H9 (cell line): ENCODE measurements around the gene ICE2. TPM values are rescaled to one million over a fixed set of nuclear protein-coding genes. Genes with fewer than 3 reads are reported as not detected.

Experiments used
- DNase-seq: peaks from one replicate; pipeline ENCODE4 v3.0.0-alpha.2; 2017
- H2AFZ ChIP-seq: one replicate; pipeline ENCODE4 v1.6.1; 2013; ENCODE audit warnings: mild to moderate bottlenecking, low read length, control low read depth, moderate library complexity
- H2AK5ac ChIP-seq: 2 replicates; pipeline ENCODE4 v1.6.1; 2013; ENCODE audit warnings: low read length, control low read depth, mixed read lengths; ENCODE audit not compliant: insufficient read length
- H2BK120ac ChIP-seq: one replicate; pipeline ENCODE4 v1.6.1; 2013; ENCODE audit warnings: low read depth, mild to moderate bottlenecking, low read length, control low read depth, inconsistent platforms; ENCODE audit not compliant: poor library complexity, severe bottlenecking
- H2BK12ac ChIP-seq: 2 replicates; pipeline ENCODE4 v1.6.1; 2013; ENCODE audit warnings: low read length, control low read depth, mixed read lengths, low read depth; ENCODE audit not compliant: insufficient read length
- H2BK15ac ChIP-seq: 2 replicates; pipeline ENCODE4 v1.6.1; 2013; ENCODE audit warnings: low read depth, low read length, control low read depth
- H2BK20ac ChIP-seq: one replicate; pipeline ENCODE4 v1.6.1; 2013; ENCODE audit warnings: low read depth, mild to moderate bottlenecking, low read length, control low read depth, inconsistent platforms; ENCODE audit not compliant: poor library complexity, severe bottlenecking
- H2BK5ac ChIP-seq: 2 replicates; pipeline ENCODE4 v1.6.1; 2013; ENCODE audit warnings: low read length, control low read depth, mixed read lengths; ENCODE audit not compliant: insufficient read length
- H3K14ac ChIP-seq: 2 replicates; pipeline ENCODE4 v1.6.1; 2013; ENCODE audit warnings: low read length, control low read depth; ENCODE audit not compliant: insufficient read depth
- H3K18ac ChIP-seq: 2 replicates; pipeline ENCODE4 v1.6.1; 2013; ENCODE audit warnings: low read depth, mild to moderate bottlenecking, mixed read lengths, low read length, control low read depth; ENCODE audit not compliant: insufficient read length
- H3K23ac ChIP-seq: 2 replicates; pipeline ENCODE4 v1.6.1; 2013; ENCODE audit warnings: low read length, control low read depth, mixed read lengths, low read depth; ENCODE audit not compliant: insufficient read length
- H3K23me2 ChIP-seq: 2 replicates; pipeline ENCODE4 v1.6.1; 2013; ENCODE audit warnings: low read depth, mild to moderate bottlenecking, mixed read lengths, low read length, control low read depth; ENCODE audit not compliant: insufficient read length, poor library complexity, severe bottlenecking
- H3K27ac ChIP-seq: 2 replicates; pipeline ENCODE4 v1.5.1; 2013; ENCODE audit warnings: low read length, control low read depth, mixed read lengths, low read depth; ENCODE audit not compliant: insufficient read length
- H3K27me3 ChIP-seq: 2 replicates; pipeline ENCODE4 v1.6.1; 2013; ENCODE audit warnings: low read length, control low read depth, inconsistent platforms; ENCODE audit not compliant: insufficient read depth
- H3K4ac ChIP-seq: 2 replicates; pipeline ENCODE4 v1.6.1; 2013; ENCODE audit warnings: low read depth, mild to moderate bottlenecking, control low read depth, inconsistent platforms, low read length, moderate library complexity
- H3K4me1 ChIP-seq: 2 replicates; pipeline ENCODE4 v1.6.1; 2013; ENCODE audit warnings: low read length, control low read depth, inconsistent platforms; ENCODE audit not compliant: insufficient read depth
- H3K4me2 ChIP-seq: 2 replicates; pipeline ENCODE4 v1.6.1; 2013; ENCODE audit warnings: low read length, control low read depth, mixed read lengths; ENCODE audit not compliant: insufficient read length, insufficient read depth
- H3K56ac ChIP-seq: 2 replicates; pipeline ENCODE4 v1.6.1; 2013; ENCODE audit warnings: low read depth, mild to moderate bottlenecking, mixed read lengths, low read length, control low read depth; ENCODE audit not compliant: insufficient read length
- H3K79me1 ChIP-seq: 2 replicates; pipeline ENCODE4 v1.6.1; 2013; ENCODE audit warnings: low read depth, mild to moderate bottlenecking, moderate library complexity, low read length, control low read depth, inconsistent platforms; ENCODE audit not compliant: insufficient read depth, poor library complexity, severe bottlenecking
- H3K79me2 ChIP-seq: 2 replicates; pipeline ENCODE4 v1.6.1; 2013; ENCODE audit warnings: low read length, control low read depth, inconsistent platforms; ENCODE audit not compliant: insufficient read depth
- H3K9ac ChIP-seq: 2 replicates; pipeline ENCODE4 v1.6.1; 2013; ENCODE audit warnings: low read length, control low read depth, mixed read lengths; ENCODE audit not compliant: insufficient read length; ENCODE audit errors: extremely low read depth
- H3K9me3 ChIP-seq: one replicate; pipeline ENCODE4 v1.6.1; 2013; ENCODE audit warnings: low read depth, low read length, inconsistent platforms; ENCODE audit not compliant: control insufficient read depth
- H3T11ph ChIP-seq: one replicate; pipeline ENCODE4 v1.6.1; 2013; ENCODE audit warnings: mild to moderate bottlenecking, low read length, control low read depth, inconsistent platforms
- H4K20me1 ChIP-seq: one replicate; pipeline ENCODE4 v1.6.1; 2013; ENCODE audit not compliant: control insufficient read depth, insufficient read length, insufficient read depth
- H4K5ac ChIP-seq: 2 replicates; pipeline ENCODE4 v1.6.1; 2013; ENCODE audit warnings: low read depth, mild to moderate bottlenecking, mixed read lengths, low read length, control low read depth; ENCODE audit not compliant: insufficient read length
- H4K8ac ChIP-seq: replicated peaks from 2 replicates; pipeline ENCODE4 v1.6.1; 2013; ENCODE audit warnings: low read length, control low read depth, mixed read lengths, low read depth; ENCODE audit not compliant: insufficient read length
- H4K91ac ChIP-seq: 2 replicates; pipeline ENCODE4 v1.6.1; 2013; ENCODE audit warnings: low read depth, mild to moderate bottlenecking, moderate library complexity, mixed read lengths, low read length, control low read depth; ENCODE audit not compliant: insufficient read length
- H3K27ac Mint-ChIP-seq, 3 experiments: 2 replicates in 2 of 3; 3 replicates in 1 of 3; pipeline ENCODE4 v1.8.0; 2020 to 2021; ENCODE audit warnings: mixed read lengths in 3 of 3, mild to moderate bottlenecking in 1 of 3, moderate library complexity in 1 of 3
- H3K27me3 Mint-ChIP-seq: 2 replicates; pipeline ENCODE4 v1.8.0; 2021; ENCODE audit warnings: low read depth, mild to moderate bottlenecking, moderate library complexity, mixed read lengths
- H3K36me3 Mint-ChIP-seq, 3 experiments: 2 replicates in 2 of 3; 3 replicates in 1 of 3; pipeline ENCODE4 v1.8.0; 2020 to 2021; ENCODE audit warnings: low read depth in 3 of 3, mixed read lengths in 3 of 3; ENCODE audit not compliant: insufficient read depth in 1 of 3
- H3K4me1 Mint-ChIP-seq, 2 experiments: 2 replicates each; pipeline ENCODE4 v1.8.0; 2020; ENCODE audit warnings: mixed read lengths in 2 of 2
- H3K4me3 Mint-ChIP-seq, 2 experiments: 2 replicates in 1 of 2; 3 replicates in 1 of 2; pipeline ENCODE4 v1.8.0; 2020 to 2021; ENCODE audit warnings: mild to moderate bottlenecking in 2 of 2, mixed read lengths in 2 of 2, moderate library complexity in 1 of 2
- H3K9me3 Mint-ChIP-seq, 2 experiments: 2 replicates in 1 of 2; 3 replicates in 1 of 2; pipeline ENCODE4 v1.8.0; 2020; ENCODE audit warnings: mild to moderate bottlenecking in 2 of 2, mixed read lengths in 2 of 2, moderate library complexity in 1 of 2
- WGBS: extraction: QIAGEN DNeasy Blood & Tissue Kit; methylation state at CpG from one replicate; pipeline ENCODE4 v1.1.7; 2013; ENCODE audit warnings: missing lambda C conversion rate, low lambda C conversion rate, mixed read lengths; ENCODE audit not compliant: insufficient read length; ENCODE audit errors: extremely low coverage; 5-methylcytosine and 5-hydroxymethylcytosine counted together
- total RNA-seq: library from RNA; stranded (reverse); gene quantifications from 2 replicates; pipeline ENCODE4 v1.2.1, GENCODE V29; 2021
- TF ChIP-seq, protein P1 (sequence below): fragments of 200-600 bp; sonication (generic); conservative IDR thresholded peaks from 3 replicates; pipeline ENCODE4 v1.8.0; 2021; ENCODE audit warnings: antibody characterized with exemption, mild to moderate bottlenecking

ICE2 gene
- total RNA-seq, 1 experiment from 2014 or later: 76.3 TPM

DNA sequence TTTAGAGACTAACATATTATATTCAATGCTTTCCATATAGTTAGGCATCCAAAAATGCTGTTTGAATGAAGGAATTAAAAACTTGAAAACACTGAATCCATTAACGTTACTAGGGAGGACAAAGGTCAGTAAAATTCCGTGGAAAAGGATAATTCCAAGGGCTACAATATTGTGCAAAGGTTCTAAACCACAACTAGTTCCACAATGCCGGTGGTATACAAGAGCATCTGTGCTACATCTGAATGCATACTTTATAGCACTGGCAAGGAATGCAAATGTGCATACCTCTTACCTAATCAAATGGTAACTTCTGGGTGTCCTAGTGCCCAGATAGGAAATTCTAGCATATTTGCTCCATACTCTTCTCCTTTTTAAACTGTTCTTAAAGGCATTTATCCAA is 2.2 kb downstream of the ICE2 start:
- Histone ChIP-seq H3T11ph (no peak overlapping the region), H2BK15ac (no peak overlapping the region), H4K91ac (no peak overlapping the region), H3K79me2 (peaks cover 4% of the 10 kb centered on the region; the same call in 1 of the 2 replicates), H2BK120ac (no peak overlapping the region), H3K14ac (no peak overlapping the region), H3K18ac (no peak overlapping the region), H3K9me3 (no peaks in the 10 kb centered on the region), H3K27ac (no peak overlapping the region), H2BK12ac (no peak overlapping the region), H3K27me3 (no peaks in the 10 kb centered on the region), H4K8ac (no peak overlapping the region), H3K56ac (no peak overlapping the region), H3K4me2 (no peak overlapping the region), H3K4ac (no peak overlapping the region), H3K9ac (no peak overlapping the region), H3K23me2 (peaks cover 11% of the 10 kb centered on the region), H4K5ac (no peak overlapping the region), H3K4me1 (no peaks in the 10 kb centered on the region; the same call in 1 of the 2 replicates), H3K23ac (no peak overlapping the region), H2BK5ac (no peak overlapping the region), H3K79me1 (peaks cover 3% of the 10 kb centered on the region), H4K20me1 (no peaks in the 10 kb centered on the region), H2BK20ac (no peak overlapping the region), H2AFZ (no peak overlapping the region), H2AK5ac (no peak overlapping the region)
- DNase-seq: no peak
- Mint-ChIP-seq H3K4me3 (no peak overlapping the region), H3K27me3 (no peaks in the 10 kb centered on the region), H3K9me3 (no peaks in the 10 kb centered on the region), H3K36me3 (peaks cover 5 to 29% (median 28%) of the 10 kb centered on the region in 3 experiments; a peak in 6 of 7 replicates), H3K27ac (no peak overlapping the region), H3K4me1 (peaks cover 22 to 27% of the 10 kb centered on the region in 2 experiments)
- TF ChIP-seq, protein P1, sequence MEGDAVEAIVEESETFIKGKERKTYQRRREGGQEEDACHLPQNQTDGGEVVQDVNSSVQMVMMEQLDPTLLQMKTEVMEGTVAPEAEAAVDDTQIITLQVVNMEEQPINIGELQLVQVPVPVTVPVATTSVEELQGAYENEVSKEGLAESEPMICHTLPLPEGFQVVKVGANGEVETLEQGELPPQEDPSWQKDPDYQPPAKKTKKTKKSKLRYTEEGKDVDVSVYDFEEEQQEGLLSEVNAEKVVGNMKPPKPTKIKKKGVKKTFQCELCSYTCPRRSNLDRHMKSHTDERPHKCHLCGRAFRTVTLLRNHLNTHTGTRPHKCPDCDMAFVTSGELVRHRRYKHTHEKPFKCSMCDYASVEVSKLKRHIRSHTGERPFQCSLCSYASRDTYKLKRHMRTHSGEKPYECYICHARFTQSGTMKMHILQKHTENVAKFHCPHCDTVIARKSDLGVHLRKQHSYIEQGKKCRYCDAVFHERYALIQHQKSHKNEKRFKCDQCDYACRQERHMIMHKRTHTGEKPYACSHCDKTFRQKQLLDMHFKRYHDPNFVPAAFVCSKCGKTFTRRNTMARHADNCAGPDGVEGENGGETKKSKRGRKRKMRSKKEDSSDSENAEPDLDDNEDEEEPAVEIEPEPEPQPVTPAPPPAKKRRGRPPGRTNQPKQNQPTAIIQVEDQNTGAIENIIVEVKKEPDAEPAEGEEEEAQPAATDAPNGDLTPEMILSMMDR: no peak
- WGBS: no CpG with 5 or more reads among the region's 3 CpGs
